GM12891 (cell line): ENCODE results near the gene NDEL1.

Experiments
- DNase-seq: peaks from one replicate; pipeline ENCODE4 v3.0.0; 2011; ENCODE audit warnings: low spot score; ENCODE audit not compliant: insufficient read length
- FAIRE-seq: peaks from 2 replicates; lab custom pipeline; 2011; peaks lifted over from hg19 to GRCh38; lab: Jason Lieb, UNC
- PAX5 ChIP-seq: IDR thresholded peaks from 2 replicates; pipeline ENCODE4 v1.6.1; 2011; ENCODE audit warnings: low read length, moderate library complexity, mild to moderate bottlenecking; ENCODE audit not compliant: insufficient read depth, severe bottlenecking
- POLR2A ChIP-seq: IDR thresholded peaks from 2 replicates; pipeline ENCODE4 v1.6.1; 2011; ENCODE audit warnings: low read depth, low read length, control low read depth
- POLR2AphosphoS5 ChIP-seq: IDR thresholded peaks from 2 replicates; pipeline ENCODE4 v1.6.1; 2011; ENCODE audit warnings: low read depth, low read length, control low read depth
- POU2F2 ChIP-seq: IDR thresholded peaks from 2 replicates; pipeline ENCODE4 v1.6.1; 2011; ENCODE audit warnings: low read depth, mild to moderate bottlenecking, control low read depth, low read length, moderate library complexity

NDEL1 gene

DNA sequence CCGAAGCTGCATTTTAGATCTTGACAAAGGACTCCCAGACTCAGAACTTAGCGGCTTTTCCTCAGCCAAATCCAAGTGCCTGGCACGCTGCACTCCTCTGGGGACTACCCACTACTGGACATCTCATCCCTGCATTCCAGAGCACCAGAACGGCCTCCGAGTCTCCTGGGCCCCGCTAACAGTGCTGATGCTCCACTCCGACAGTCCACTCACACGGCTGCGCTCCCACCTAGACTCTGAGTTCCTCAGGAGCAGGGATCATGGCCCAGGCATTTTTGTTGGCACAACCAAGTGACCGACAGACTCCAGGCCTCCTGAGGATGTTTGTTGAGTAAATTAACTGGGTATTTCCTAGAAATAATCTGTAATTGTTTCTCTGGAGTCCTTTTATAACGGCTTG lies 79.1 kb downstream of the NDEL1 start:
- no peak for FAIRE-seq
- TF ChIP-seq POU2F2 (no peak), POLR2A (no peak), PAX5 (no peak), POLR2AphosphoS5 (no peak)
- DNase-seq = no peak
